ENCODE results near the gene THBS3. TPM values are rescaled to one million over a fixed set of nuclear protein-coding genes. Genes with fewer than 3 reads are reported as not detected.
A peak's percentile ranks its signal among the peaks of the same experiment; 100 is the strongest.

Gene THBS3
- total RNA-seq, 5 donors from 2014 or later (not counting 1 experiment from before 2014, with no cell fraction given), result 24.1 to 43.9 (median 34.0) TPM

- Mint-ChIP-seq H3K4me1 (peaks cover 18 to 22% (median 19%) of the 10 kb centered on the region in 3 donors), H3K4me3 (peak overlapping the region; percentile 65 to 84 (median 68)), H3K27ac (peak overlapping the region; percentile 87 to 90), H3K27me3 (no peaks in the 10 kb centered on the region), H3K36me3 (peaks cover 4% of the 10 kb centered on the region), H3K9me3 (no peaks in the 10 kb centered on the region)
- peak; percentile 75 to 96 (median 89) for DNase-seq
- peak; percentile 44 to 56 (median 46) for ATAC-seq (replicated peaks in 1 of 4)
- Histone ChIP-seq H3K27ac (ENCODE audit: low read length) (peak overlapping the region; percentile 100), H3K36me3 (ENCODE audit: control insufficient read depth in 2 of 2, extremely low read depth in 1 of 2, insufficient read depth in 1 of 2, low read length in 1 of 2) (peaks cover 3 to 7% of the 10 kb centered on the region in 2 donors), H3K4me1 (ENCODE audit: control insufficient read depth in 1 of 2, extremely low read depth in 1 of 2, insufficient read depth in 2 of 2, low read length in 2 of 2) (peaks cover 9 to 30% of the 10 kb centered on the region in 2 experiments), H3K9me3 (no peaks in the 10 kb centered on the region), H3K4me3 (ENCODE audit: control insufficient read depth in 1 of 2, extremely low read depth in 1 of 2, low read length in 1 of 2) (no peak overlapping the region), H3K27me3 (replicated peaks in 1 of 2; ENCODE audit: control insufficient read depth in 2 of 2, extremely low read depth in 1 of 2, insufficient read depth in 2 of 2, low read length in 1 of 2) (no peaks in the 10 kb centered on the region)
- POLR2A ChIA-PET, result interaction anchor here (0.8 to 1.4 kb wide), 2 partner anchors 13 kb away, joined by 3 to 9 read pairs; no protein-coding TSS in a partner anchor
- 39% methylated on average over 12 of the region's 13 CpGs for WGBS (ENCODE audit: insufficient coverage)
- CTCF ChIA-PET, result interaction anchor here (0.6 to 3.7 kb wide), 14 partner anchors 9 to 71 kb away, joined by 3 to 21 read pairs (median 4); partner anchors contain the start of gene KRTCAP2 (in 1 of the 2)
Observed at GRCh38 chr1:155206891-155207805, 549 bp downstream of the THBS3 start.

- Mint-ChIP-seq H3K36me3 (peaks cover 4% of the 10 kb centered on the region), H3K27me3 (no peaks in the 10 kb centered on the region), H3K27ac (no peak overlapping the region), H3K9me3 (no peaks in the 10 kb centered on the region), H3K4me1 (peaks cover 18 to 22% (median 19%) of the 10 kb centered on the region in 3 donors), H3K4me3 (no peak overlapping the region)
- Histone ChIP-seq H3K27ac (ENCODE audit: low read length) (no peak overlapping the region), H3K9me3 (no peaks in the 10 kb centered on the region), H3K4me3 (ENCODE audit: control insufficient read depth in 1 of 2, extremely low read depth in 1 of 2, low read length in 1 of 2) (no peak overlapping the region), H3K36me3 (ENCODE audit: control insufficient read depth in 2 of 2, extremely low read depth in 1 of 2, insufficient read depth in 1 of 2, low read length in 1 of 2) (peaks cover 3% of the 10 kb centered on the region in 2 donors), H3K27me3 (replicated peaks in 1 of 2; ENCODE audit: control insufficient read depth in 2 of 2, extremely low read depth in 1 of 2, insufficient read depth in 2 of 2, low read length in 1 of 2) (no peaks in the 10 kb centered on the region), H3K4me1 (ENCODE audit: control insufficient read depth in 1 of 2, extremely low read depth in 1 of 2, insufficient read depth in 2 of 2, low read length in 2 of 2) (peaks cover 9 to 30% of the 10 kb centered on the region in 2 experiments)
- no peak for ATAC-seq (replicated peaks in 1 of 4)
- CTCF ChIA-PET, result interaction anchor here (1.2 to 1.7 kb wide), 4 partner anchors 10 to 38 kb away, joined by 4 to 16 read pairs (median 10); no protein-coding TSS in a partner anchor
- DNase-seq, result no peak
- 93% methylated on average over 2 of the region's 9 CpGs for WGBS (ENCODE audit: insufficient coverage)
- POLR2A ChIA-PET, result interaction anchor here in 1 of 2 donors (0.5 kb wide), 1 partner anchor 200 kb away, joined by 4 read pairs; no protein-coding TSS in a partner anchor
Observed at GRCh38 chr1:155205969-155206593, 1.6 kb downstream of the THBS3 start.

GRCh38 chr1:155205035-155205434 is 2.7 kb downstream of the THBS3 start:
- H3K4me1 Mint-ChIP-seq, result peaks cover 18 to 22% (median 19%) of the 10 kb centered on the region in 3 donors
- H3K9me3 ChIP-seq, result no peaks in the 10 kb centered on the region
- no peaks in the 10 kb centered on the region for H3K9me3 Mint-ChIP-seq
- peaks cover 0 to under 1% of the 10 kb centered on the region in 2 donors for H3K36me3 ChIP-seq (ENCODE audit: control insufficient read depth in 2 of 2, extremely low read depth in 1 of 2, insufficient read depth in 1 of 2, low read length in 1 of 2)
- H3K36me3 Mint-ChIP-seq, result no peaks in the 10 kb centered on the region
- H3K27ac Mint-ChIP-seq, result no peak overlapping the region
- peaks cover 9 to 30% of the 10 kb centered on the region in 2 experiments for H3K4me1 ChIP-seq (ENCODE audit: control insufficient read depth in 1 of 2, extremely low read depth in 1 of 2, insufficient read depth in 2 of 2, low read length in 2 of 2)
- H3K4me3 Mint-ChIP-seq, result no peak overlapping the region
- H3K27me3 Mint-ChIP-seq, result no peaks in the 10 kb centered on the region
- no peak for DNase-seq
- H3K4me3 ChIP-seq (ENCODE audit: control insufficient read depth in 1 of 2, extremely low read depth in 1 of 2, low read length in 1 of 2), result no peak overlapping the region
- no peak overlapping the region for H3K27ac ChIP-seq (ENCODE audit: low read length)
- H3K27me3 ChIP-seq (replicated peaks in 1 of 2; ENCODE audit: control insufficient read depth in 2 of 2, extremely low read depth in 1 of 2, insufficient read depth in 2 of 2, low read length in 1 of 2), result no peaks in the 10 kb centered on the region
- ChIA-PET POLR2A (no interaction called here), CTCF (no interaction called here)
- 72% methylated on average over 3 of the region's 14 CpGs for WGBS (ENCODE audit: insufficient coverage)
- no peak for ATAC-seq (replicated peaks in 1 of 4)

GRCh38 chr1:155202731-155203515 is 4.8 kb downstream of the THBS3 start:
- no peak for ATAC-seq (replicated peaks in 1 of 4)
- H3K27ac Mint-ChIP-seq, result no peak overlapping the region
- POLR2A ChIA-PET, result no interaction called here

GRCh38 chr1:155202198-155202597 is 5.5 kb downstream of the THBS3 start:
- CTCF ChIA-PET, result no interaction called here
- Histone ChIP-seq H3K4me3 (ENCODE audit: control insufficient read depth in 1 of 2, extremely low read depth in 1 of 2, low read length in 1 of 2) (no peak overlapping the region), H3K36me3 (ENCODE audit: control insufficient read depth in 2 of 2, extremely low read depth in 1 of 2, insufficient read depth in 1 of 2, low read length in 1 of 2) (peaks cover 0 to 2% of the 10 kb centered on the region in 2 donors), H3K27ac (ENCODE audit: low read length) (no peak overlapping the region), H3K4me1 (ENCODE audit: control insufficient read depth in 1 of 2, extremely low read depth in 1 of 2, insufficient read depth in 2 of 2, low read length in 2 of 2) (peaks cover 0 to 7% of the 10 kb centered on the region in 2 experiments), H3K9me3 (no peaks in the 10 kb centered on the region), H3K27me3 (replicated peaks in 1 of 2; ENCODE audit: control insufficient read depth in 2 of 2, extremely low read depth in 1 of 2, insufficient read depth in 2 of 2, low read length in 1 of 2) (no peaks in the 10 kb centered on the region)
- no peak for ATAC-seq (replicated peaks in 1 of 4)
- Mint-ChIP-seq H3K36me3 (no peaks in the 10 kb centered on the region), H3K4me1 (peaks cover 6 to 7% (median 6%) of the 10 kb centered on the region in 3 donors), H3K9me3 (no peaks in the 10 kb centered on the region), H3K4me3 (no peak overlapping the region), H3K27me3 (no peaks in the 10 kb centered on the region), H3K27ac (no peak overlapping the region)
- no peak for DNase-seq
- POLR2A ChIA-PET, result no interaction called here
- 88% methylated on average over 7 of the region's 7 CpGs for WGBS (ENCODE audit: insufficient coverage)

More at GRCh38 chr1:155202731-155203515, 4.8 kb downstream of the THBS3 start:
- no peak for DNase-seq
- no peak overlapping the region for H3K4me3 ChIP-seq (ENCODE audit: control insufficient read depth in 1 of 2, extremely low read depth in 1 of 2, low read length in 1 of 2)
- H3K4me1 ChIP-seq (ENCODE audit: control insufficient read depth in 1 of 2, extremely low read depth in 1 of 2, insufficient read depth in 2 of 2, low read length in 2 of 2), result peaks cover 0 to 14% of the 10 kb centered on the region in 2 experiments
- CTCF ChIA-PET, result interaction anchor here in 1 of 2 donors (0.6 kb wide), 1 partner anchor 345 kb away, joined by 4 read pairs; no protein-coding TSS in a partner anchor
- Mint-ChIP-seq H3K36me3 (no peaks in the 10 kb centered on the region), H3K4me3 (no peak overlapping the region), H3K4me1 (peaks cover 11 to 13% (median 11%) of the 10 kb centered on the region in 3 donors), H3K9me3 (no peaks in the 10 kb centered on the region), H3K27me3 (no peaks in the 10 kb centered on the region)
- no peaks in the 10 kb centered on the region for H3K27me3 ChIP-seq (replicated peaks in 1 of 2; ENCODE audit: control insufficient read depth in 2 of 2, extremely low read depth in 1 of 2, insufficient read depth in 2 of 2, low read length in 1 of 2)
- peaks cover 0 to 2% of the 10 kb centered on the region in 2 donors for H3K36me3 ChIP-seq (ENCODE audit: control insufficient read depth in 2 of 2, extremely low read depth in 1 of 2, insufficient read depth in 1 of 2, low read length in 1 of 2)
- H3K9me3 ChIP-seq, result no peaks in the 10 kb centered on the region
- 93% methylated on average over 9 of the region's 19 CpGs for WGBS (ENCODE audit: insufficient coverage)
- no peak overlapping the region for H3K27ac ChIP-seq (ENCODE audit: low read length)

Data from T-cell (primary cell).